Measurements from ENCODE around the gene DLL3. TPM values are rescaled to one million over a fixed set of nuclear protein-coding genes. Genes with fewer than 3 reads are reported as not detected.

Gene DLL3
- total RNA-seq, 4 donors from 2014 or later = not detected

DNA sequence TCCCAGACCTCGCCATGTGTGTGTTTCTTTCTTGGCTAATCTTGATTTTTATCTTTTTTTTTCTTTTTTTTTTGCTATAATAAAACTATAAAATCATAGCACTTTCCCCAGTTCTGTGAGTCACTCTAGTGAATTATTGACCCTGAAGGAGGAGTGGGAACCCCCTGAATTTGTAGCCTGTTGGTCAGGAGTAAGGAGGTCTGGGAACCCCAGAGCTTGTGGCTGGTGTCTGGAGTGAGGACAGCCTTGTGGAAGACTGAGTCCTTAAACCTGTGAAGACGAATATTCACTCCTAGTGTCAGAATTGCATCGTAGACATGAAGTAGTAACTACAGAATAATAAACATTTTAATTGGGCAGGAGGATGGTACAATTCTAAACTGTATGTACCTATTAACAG, 26.5 kb downstream of the DLL3 start:
- intact Hi-C loops (cut with DNase I; ENCODE audit: low total_unique reads) (no loop called here), in situ Hi-C loops (cut with MboI; ENCODE audit: low sequenced_read_pairs in 4 of 4) (loop anchor here in 3 of 4 donors (25.0 kb wide), 4 partner anchors 88 to 413 kb away; partner anchors contain the start of genes GMFG (in 2 of the 3), SAMD4B (in 2 of the 3), DYRK1B (in 1 of the 3) and FBL (in 1 of the 3))
- no peak for TF ChIP-seq POLR2A (IDR thresholded peaks at IDR 0.05)
- Histone ChIP-seq H3K27me3 (no peaks in the 10 kb centered on the region), H3K27ac (no peak overlapping the region), H3K4me1 (no peaks in the 10 kb centered on the region), H3K4me3 (no peak overlapping the region), H3K36me3 (no peaks in the 10 kb centered on the region), H3K9me3 (no peaks in the 10 kb centered on the region)
- ATAC-seq (no peak), DNase-seq (no peak)

- Histone ChIP-seq H3K36me3 (no peaks in the 10 kb centered on the region), H3K4me3 (peak overlapping the region; percentile 74 to 90 (median 84)), H3K9me3 (no peaks in the 10 kb centered on the region), H3K27ac (peak overlapping the region; percentile 74 to 86 (median 83)), H3K4me1 (peaks cover 11 to 17% of the 10 kb centered on the region in 2 donors), H3K27me3 (no peaks in the 10 kb centered on the region)
- ATAC-seq = no peak
- intact Hi-C loops (cut with DNase I; ENCODE audit: low total_unique reads) (loop anchor here (1.0 to 5.0 kb wide), 6 partner anchors 51 to 405 kb away; partner anchors contain the start of genes PAK4 and TIMM50), in situ Hi-C loops (cut with MboI; ENCODE audit: low sequenced_read_pairs in 4 of 4) (loop anchor here in 3 of 4 donors (5.0 to 25.0 kb wide), 7 partner anchors 45 to 420 kb away; partner anchors contain the start of genes SAMD4B (in 3 of the 3), GMFG (in 2 of the 3), RPS16 (in 2 of the 3) and DYRK1B (in 1 of the 3))
- no peak for TF ChIP-seq POLR2A (IDR thresholded peaks at IDR 0.05)
- TF ChIP-seq, protein P1, sequence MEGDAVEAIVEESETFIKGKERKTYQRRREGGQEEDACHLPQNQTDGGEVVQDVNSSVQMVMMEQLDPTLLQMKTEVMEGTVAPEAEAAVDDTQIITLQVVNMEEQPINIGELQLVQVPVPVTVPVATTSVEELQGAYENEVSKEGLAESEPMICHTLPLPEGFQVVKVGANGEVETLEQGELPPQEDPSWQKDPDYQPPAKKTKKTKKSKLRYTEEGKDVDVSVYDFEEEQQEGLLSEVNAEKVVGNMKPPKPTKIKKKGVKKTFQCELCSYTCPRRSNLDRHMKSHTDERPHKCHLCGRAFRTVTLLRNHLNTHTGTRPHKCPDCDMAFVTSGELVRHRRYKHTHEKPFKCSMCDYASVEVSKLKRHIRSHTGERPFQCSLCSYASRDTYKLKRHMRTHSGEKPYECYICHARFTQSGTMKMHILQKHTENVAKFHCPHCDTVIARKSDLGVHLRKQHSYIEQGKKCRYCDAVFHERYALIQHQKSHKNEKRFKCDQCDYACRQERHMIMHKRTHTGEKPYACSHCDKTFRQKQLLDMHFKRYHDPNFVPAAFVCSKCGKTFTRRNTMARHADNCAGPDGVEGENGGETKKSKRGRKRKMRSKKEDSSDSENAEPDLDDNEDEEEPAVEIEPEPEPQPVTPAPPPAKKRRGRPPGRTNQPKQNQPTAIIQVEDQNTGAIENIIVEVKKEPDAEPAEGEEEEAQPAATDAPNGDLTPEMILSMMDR (IDR thresholded peaks at IDR 0.05 in 4 of 5, conservative IDR thresholded peaks at IDR 0.05 in 1 of 5) = no peak
- no peak for DNase-seq
Observed at GRCh38 chr19:39531834-39532232, 33.1 kb downstream of the DLL3 start.

- TF ChIP-seq POLR2A (IDR thresholded peaks at IDR 0.05) = peak; percentile 41 to 48
- TF ChIP-seq, protein P1 (IDR thresholded peaks at IDR 0.05 in 4 of 5, conservative IDR thresholded peaks at IDR 0.05 in 1 of 5) = peak; percentile 98 to 99 (median 99)
- no peaks in the 10 kb centered on the region for H3K9me3 ChIP-seq
- in situ Hi-C loops (cut with MboI; ENCODE audit: low sequenced_read_pairs in 4 of 4) (loop anchor here in 3 of 4 donors (5.0 to 25.0 kb wide), 7 partner anchors 45 to 420 kb away; partner anchors contain the start of genes SAMD4B (in 3 of the 3), GMFG (in 2 of the 3), RPS16 (in 2 of the 3) and DYRK1B (in 1 of the 3)), intact Hi-C loops (cut with DNase I; ENCODE audit: low total_unique reads) (loop anchor here (1.0 to 5.0 kb wide), 6 partner anchors 52 to 405 kb away; partner anchors contain the start of genes PAK4 and TIMM50)
- peak within 1 kb of the TSS; percentile 74 to 90 (median 84) for H3K4me3 ChIP-seq
- DNase-seq (peak; percentile 91 to 92), ATAC-seq (peak; percentile 100)
- H3K27me3 ChIP-seq = no peaks in the 10 kb centered on the region
- H3K36me3 ChIP-seq = no peaks in the 10 kb centered on the region
- peaks cover 11 to 17% of the 10 kb centered on the region in 2 donors for H3K4me1 ChIP-seq
- peak within 1 kb of the TSS; percentile 74 to 86 (median 83) for H3K27ac ChIP-seq
Observed at GRCh38 chr19:39532233-39533002, 33.7 kb downstream of the DLL3 start, which contains the start of gene EID2B. TSS of gene EID2B (minus strand) at chr19:39532852. CDS start at chr19:39532802, 50 bp downstream.

DNA sequence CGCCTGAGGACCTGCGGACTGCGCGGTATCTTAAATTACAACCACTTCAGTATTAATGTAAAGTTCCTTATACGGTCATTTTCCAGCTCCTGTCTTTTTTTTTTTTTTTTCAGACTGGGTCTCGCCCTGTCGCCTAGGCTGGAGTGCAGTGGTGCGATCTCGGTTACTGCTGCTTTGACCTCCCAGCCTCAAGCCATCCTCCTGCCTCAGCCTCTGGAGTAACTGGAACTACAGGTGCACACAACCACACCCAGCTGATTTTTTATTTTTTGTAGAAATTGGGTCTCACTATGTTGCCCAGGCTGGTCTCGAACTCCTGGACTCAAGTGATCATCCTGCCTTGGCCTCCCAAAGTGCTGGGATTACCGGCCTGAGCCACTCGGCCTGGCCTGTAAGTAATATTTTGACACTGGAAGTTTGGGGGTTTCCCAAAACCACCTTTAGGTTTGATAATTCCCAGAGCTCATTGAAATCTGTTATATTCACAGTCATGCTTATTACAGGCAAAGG, 34.3 kb downstream of the DLL3 start:
- Histone ChIP-seq H3K36me3 (no peaks in the 10 kb centered on the region), H3K4me1 (peaks cover 11 to 23% of the 10 kb centered on the region in 2 donors), H3K9me3 (no peaks in the 10 kb centered on the region), H3K27ac (peak overlapping the region; percentile 74 to 86 (median 83)), H3K4me3 (peak overlapping the region; percentile 74 to 90 (median 84)), H3K27me3 (no peaks in the 10 kb centered on the region)
- ATAC-seq (peak in 1 of 2 donors; percentile 10), DNase-seq (no peak)
- TF ChIP-seq, protein P1 (IDR thresholded peaks at IDR 0.05 in 4 of 5, conservative IDR thresholded peaks at IDR 0.05 in 1 of 5) = peak in 1 of 5 experiments; percentile 5
- TF ChIP-seq POLR2A (IDR thresholded peaks at IDR 0.05) = no peak
- intact Hi-C loops (cut with DNase I; ENCODE audit: low total_unique reads) = loop anchor here (2.0 to 5.0 kb wide), 5 partner anchors 52 to 406 kb away; partner anchors contain the start of genes PAK4 and TIMM50
- in situ Hi-C loops (cut with MboI; ENCODE audit: low sequenced_read_pairs in 4 of 4) = loop anchor here in 3 of 4 donors (5.0 to 25.0 kb wide), 7 partner anchors 46 to 421 kb away; partner anchors contain the start of genes SAMD4B (in 3 of the 3), GMFG (in 2 of the 3), RPS16 (in 2 of the 3) and DYRK1B (in 1 of the 3)
